Measurements from ENCODE around the gene UBLCP1.

The UBLCP1 gene

DNA sequence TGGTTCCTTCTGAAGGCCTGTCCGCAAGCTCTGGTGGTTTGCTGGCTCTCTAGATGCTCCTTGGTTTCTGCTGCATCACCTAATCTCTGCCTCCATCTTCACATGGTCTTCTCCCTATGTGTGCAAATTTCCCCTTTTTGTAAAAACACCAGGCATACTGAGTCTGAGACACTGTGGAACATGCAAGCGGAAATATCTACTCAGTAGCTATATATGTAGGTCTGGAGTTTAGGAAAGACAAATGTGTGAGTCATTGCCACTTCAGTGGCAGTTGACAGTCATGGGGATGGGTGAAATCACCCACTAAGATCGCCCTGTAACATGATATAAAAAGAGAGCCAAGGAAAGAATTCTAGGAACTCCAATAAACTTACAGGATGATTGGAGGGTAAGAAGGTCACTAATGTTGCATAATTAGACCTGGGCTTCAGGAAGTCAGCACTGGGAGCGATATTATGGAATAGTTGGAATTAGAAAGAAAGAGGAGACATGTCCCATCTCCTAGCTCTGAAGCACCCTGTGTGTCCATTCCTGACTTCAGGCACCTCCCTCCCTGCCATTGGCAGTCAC, 22.7 kb upstream of the UBLCP1 start:
- H3K9ac ChIP-seq, result no peak overlapping the region
- H3K4me1 ChIP-seq, result no peaks in the 10 kb centered on the region
- TF ChIP-seq, protein P1, sequence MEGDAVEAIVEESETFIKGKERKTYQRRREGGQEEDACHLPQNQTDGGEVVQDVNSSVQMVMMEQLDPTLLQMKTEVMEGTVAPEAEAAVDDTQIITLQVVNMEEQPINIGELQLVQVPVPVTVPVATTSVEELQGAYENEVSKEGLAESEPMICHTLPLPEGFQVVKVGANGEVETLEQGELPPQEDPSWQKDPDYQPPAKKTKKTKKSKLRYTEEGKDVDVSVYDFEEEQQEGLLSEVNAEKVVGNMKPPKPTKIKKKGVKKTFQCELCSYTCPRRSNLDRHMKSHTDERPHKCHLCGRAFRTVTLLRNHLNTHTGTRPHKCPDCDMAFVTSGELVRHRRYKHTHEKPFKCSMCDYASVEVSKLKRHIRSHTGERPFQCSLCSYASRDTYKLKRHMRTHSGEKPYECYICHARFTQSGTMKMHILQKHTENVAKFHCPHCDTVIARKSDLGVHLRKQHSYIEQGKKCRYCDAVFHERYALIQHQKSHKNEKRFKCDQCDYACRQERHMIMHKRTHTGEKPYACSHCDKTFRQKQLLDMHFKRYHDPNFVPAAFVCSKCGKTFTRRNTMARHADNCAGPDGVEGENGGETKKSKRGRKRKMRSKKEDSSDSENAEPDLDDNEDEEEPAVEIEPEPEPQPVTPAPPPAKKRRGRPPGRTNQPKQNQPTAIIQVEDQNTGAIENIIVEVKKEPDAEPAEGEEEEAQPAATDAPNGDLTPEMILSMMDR (IDR thresholded peaks at IDR 0.05), result no peak
- no peaks in the 10 kb centered on the region for H3K36me3 ChIP-seq (ENCODE audit: control insufficient read depth, insufficient read depth, low read length)
- no peaks in the 10 kb centered on the region for H3K79me2 ChIP-seq
- no peak overlapping the region for H3K4me3 ChIP-seq (ENCODE audit: low read depth, low read length)
- H3K9me3 ChIP-seq (ENCODE audit: control insufficient read depth, low read length), result no peaks in the 10 kb centered on the region
- H3K4me2 ChIP-seq (ENCODE audit: low read length), result no peak overlapping the region
- no peak overlapping the region for H3K27ac ChIP-seq
- no peaks in the 10 kb centered on the region for H3K27me3 ChIP-seq (ENCODE audit: control insufficient read depth, insufficient read depth, low read length)
- no peak overlapping the region for H2AFZ ChIP-seq

DNA sequence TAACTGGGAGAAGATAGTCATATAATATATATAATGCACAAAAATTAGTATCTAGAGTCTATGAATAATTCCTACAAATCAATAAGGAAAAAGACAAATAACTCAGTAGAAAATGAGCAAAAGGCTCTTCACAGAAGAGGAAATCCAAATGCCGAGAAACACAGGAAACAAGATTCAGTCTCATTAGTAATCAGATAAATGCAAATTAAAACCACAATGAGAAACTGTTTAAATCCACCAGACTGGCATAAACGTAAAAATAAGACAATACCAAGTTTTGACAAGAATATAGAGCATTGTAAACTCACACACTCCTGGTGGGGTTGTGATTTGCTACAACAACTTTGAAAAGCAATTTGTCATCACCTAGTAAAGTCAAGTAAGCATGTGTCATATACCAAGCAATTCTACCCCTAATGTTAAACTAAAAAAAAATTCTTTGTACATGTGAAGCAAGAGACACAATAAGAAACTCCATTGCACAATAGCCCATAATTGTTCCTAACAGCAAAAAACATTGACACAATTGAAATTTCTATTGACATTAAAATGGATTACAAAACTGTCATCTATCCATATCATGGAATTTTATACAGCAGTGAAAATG, 21.0 kb upstream of the UBLCP1 start:
- no peak overlapping the region for H3K27ac ChIP-seq
- no peak overlapping the region for H3K4me3 ChIP-seq (ENCODE audit: low read depth, low read length)
- no peaks in the 10 kb centered on the region for H3K9me3 ChIP-seq (ENCODE audit: control insufficient read depth, low read length)
- no peak overlapping the region for H3K9ac ChIP-seq
- no peaks in the 10 kb centered on the region for H3K27me3 ChIP-seq (ENCODE audit: control insufficient read depth, insufficient read depth, low read length)
- no peak overlapping the region for H2AFZ ChIP-seq
- no peaks in the 10 kb centered on the region for H3K79me2 ChIP-seq
- H3K36me3 ChIP-seq (ENCODE audit: control insufficient read depth, insufficient read depth, low read length), result no peaks in the 10 kb centered on the region
- H3K4me2 ChIP-seq (ENCODE audit: low read length), result no peak overlapping the region
- no peaks in the 10 kb centered on the region for H3K4me1 ChIP-seq
- TF ChIP-seq, protein P1 (IDR thresholded peaks at IDR 0.05), result no peak

DNA sequence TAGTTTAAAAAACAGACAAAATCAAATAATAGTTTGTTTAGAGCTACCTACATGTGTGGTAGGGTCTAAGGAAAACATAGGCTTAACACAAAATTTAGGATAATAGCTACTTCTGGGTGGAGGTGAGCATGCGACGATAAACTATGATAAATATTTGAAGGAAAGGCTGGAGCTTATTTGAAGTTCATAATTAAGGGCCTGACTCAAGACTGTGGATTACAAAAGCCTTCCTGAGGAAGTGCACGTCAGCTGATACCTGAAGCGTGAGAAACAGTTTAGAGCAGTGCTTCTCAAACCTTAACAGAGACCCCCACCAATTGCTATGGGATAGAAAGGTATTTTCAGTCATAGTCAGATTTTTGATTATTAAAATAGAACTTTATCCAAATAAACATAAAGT, 20.4 kb upstream of the UBLCP1 start:
- Histone ChIP-seq H2AFZ (no peak overlapping the region), H3K4me3 (ENCODE audit: low read depth, low read length) (no peak overlapping the region), H3K9ac (no peak overlapping the region), H3K9me3 (ENCODE audit: control insufficient read depth, low read length) (no peaks in the 10 kb centered on the region), H3K27me3 (ENCODE audit: control insufficient read depth, insufficient read depth, low read length) (no peaks in the 10 kb centered on the region), H3K4me2 (ENCODE audit: low read length) (no peak overlapping the region), H3K27ac (no peak overlapping the region), H3K36me3 (ENCODE audit: control insufficient read depth, insufficient read depth, low read length) (no peaks in the 10 kb centered on the region), H3K4me1 (no peaks in the 10 kb centered on the region), H3K79me2 (no peaks in the 10 kb centered on the region)
- TF ChIP-seq, protein P1 (IDR thresholded peaks at IDR 0.05), result no peak

DNA sequence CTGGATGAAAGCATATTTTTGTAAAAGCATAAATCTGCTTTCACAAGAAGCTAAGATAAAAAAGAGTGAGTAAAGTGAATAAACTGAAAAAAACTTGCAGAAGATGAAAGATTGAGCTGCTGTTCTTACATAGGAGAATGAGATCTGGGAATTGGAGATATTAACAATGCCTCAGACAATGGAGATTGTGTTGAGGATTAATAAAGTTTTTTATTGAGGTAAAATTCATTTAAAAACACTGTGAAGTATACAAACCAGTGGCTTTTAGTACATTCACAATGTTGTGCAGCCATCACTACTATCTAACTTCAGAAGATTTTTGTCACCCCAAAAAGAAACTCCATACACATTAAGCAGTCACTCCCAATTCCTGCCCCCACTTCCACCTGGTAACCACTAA, 19.7 kb upstream of the UBLCP1 start:
- Histone ChIP-seq H3K9ac (no peak overlapping the region), H3K4me3 (ENCODE audit: low read depth, low read length) (no peak overlapping the region), H3K36me3 (ENCODE audit: control insufficient read depth, insufficient read depth, low read length) (no peaks in the 10 kb centered on the region), H3K27me3 (ENCODE audit: control insufficient read depth, insufficient read depth, low read length) (no peaks in the 10 kb centered on the region), H2AFZ (no peak overlapping the region), H3K4me1 (no peaks in the 10 kb centered on the region), H3K27ac (no peak overlapping the region), H3K4me2 (ENCODE audit: low read length) (no peak overlapping the region), H3K79me2 (no peaks in the 10 kb centered on the region), H3K9me3 (ENCODE audit: control insufficient read depth, low read length) (no peaks in the 10 kb centered on the region)
- TF ChIP-seq, protein P1 (IDR thresholded peaks at IDR 0.05), result no peak

DNA sequence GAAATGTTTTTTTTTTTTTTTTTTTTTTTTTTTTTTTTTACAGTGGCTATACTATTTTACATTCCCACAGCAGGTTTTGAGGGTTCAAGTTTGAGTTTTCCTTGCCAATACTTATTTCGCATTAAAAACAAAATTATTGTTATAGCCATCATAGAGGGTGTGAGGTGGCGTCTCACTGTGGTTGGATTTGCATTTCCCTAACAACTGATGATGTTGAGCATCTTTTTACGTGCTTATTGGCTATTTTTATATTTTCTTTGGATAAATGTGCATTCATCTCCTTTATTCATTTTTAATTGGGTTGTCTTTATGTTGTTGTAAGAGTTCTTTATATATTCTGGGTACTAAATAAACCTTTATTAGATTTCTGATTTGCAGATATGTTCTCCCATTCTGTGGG, 18.9 kb upstream of the UBLCP1 start:
- Histone ChIP-seq H3K79me2 (no peaks in the 10 kb centered on the region), H3K9ac (no peak overlapping the region), H3K27ac (no peak overlapping the region), H2AFZ (no peak overlapping the region), H3K9me3 (ENCODE audit: control insufficient read depth, low read length) (no peaks in the 10 kb centered on the region), H3K4me2 (ENCODE audit: low read length) (no peak overlapping the region), H3K36me3 (ENCODE audit: control insufficient read depth, insufficient read depth, low read length) (no peaks in the 10 kb centered on the region), H3K4me1 (no peaks in the 10 kb centered on the region), H3K4me3 (ENCODE audit: low read depth, low read length) (no peak overlapping the region), H3K27me3 (ENCODE audit: control insufficient read depth, insufficient read depth, low read length) (no peaks in the 10 kb centered on the region)
- TF ChIP-seq, protein P1 (IDR thresholded peaks at IDR 0.05), result no peak
